Measurements from ENCODE around the gene ZNF580. TPM values are rescaled to one million over a fixed set of nuclear protein-coding genes. Genes with fewer than 3 reads are reported as not detected.

Gene ZNF580
- total RNA-seq, 1 experiment from 2014 or later, result 22.8 TPM

- no peaks in the 10 kb centered on the region for H3K27me3 ChIP-seq (ENCODE audit: insufficient read depth, low read length)
- no peak overlapping the region for H3K27ac ChIP-seq (ENCODE audit: insufficient read length, low read depth, low read length)
- H3K4me1 Mint-ChIP-seq, result peaks cover 25 to 35% of the 10 kb centered on the region in 2 experiments
- no peaks in the 10 kb centered on the region for H3K9me3 ChIP-seq (ENCODE audit: control insufficient read depth, low read depth, low read length)
- H4K5ac ChIP-seq (ENCODE audit: insufficient read length, low read depth, low read length), result no peak overlapping the region
- H3K4me2 ChIP-seq (ENCODE audit: insufficient read depth, insufficient read length, low read length), result peak overlapping the region; percentile 51
- H2AFZ ChIP-seq (ENCODE audit: low read length), result no peak overlapping the region
- no peak overlapping the region for H3K56ac ChIP-seq (ENCODE audit: insufficient read length, low read depth, low read length)
- no peak overlapping the region for H3K4ac ChIP-seq (ENCODE audit: low read depth, low read length)
- peak; percentile 98 for DNase-seq
- H2BK20ac ChIP-seq (ENCODE audit: low read depth, low read length, poor library complexity, severe bottlenecking), result no peak overlapping the region
- H3K9me3 Mint-ChIP-seq, result peaks cover 2 to 4% of the 10 kb centered on the region in 2 experiments; a peak in 2 of 5 replicates
- no peak overlapping the region for H2BK15ac ChIP-seq (ENCODE audit: low read depth, low read length)
- no peak overlapping the region for H4K91ac ChIP-seq (ENCODE audit: insufficient read length, low read depth, low read length)
- peak overlapping the region; percentile 74 for H3K18ac ChIP-seq (ENCODE audit: insufficient read length, low read depth, low read length)
- no peak overlapping the region for H3K9ac ChIP-seq (ENCODE audit: extremely low read depth, insufficient read length, low read length)
- H3T11ph ChIP-seq (ENCODE audit: low read length), result no peak overlapping the region
- WGBS (ENCODE audit: extremely low coverage, insufficient read length, low lambda C conversion rate), result no CpG with 5 or more reads among the region's 26 CpGs
- no peak overlapping the region for H2BK12ac ChIP-seq (ENCODE audit: insufficient read length, low read depth, low read length)
- no peak overlapping the region for H2BK120ac ChIP-seq (ENCODE audit: low read depth, low read length, poor library complexity, severe bottlenecking)
- no peaks in the 10 kb centered on the region for H3K23me2 ChIP-seq (ENCODE audit: insufficient read length, low read depth, low read length, poor library complexity, severe bottlenecking)
- H3K23ac ChIP-seq (ENCODE audit: insufficient read length, low read depth, low read length), result no peak overlapping the region
- TF ChIP-seq, protein P1, sequence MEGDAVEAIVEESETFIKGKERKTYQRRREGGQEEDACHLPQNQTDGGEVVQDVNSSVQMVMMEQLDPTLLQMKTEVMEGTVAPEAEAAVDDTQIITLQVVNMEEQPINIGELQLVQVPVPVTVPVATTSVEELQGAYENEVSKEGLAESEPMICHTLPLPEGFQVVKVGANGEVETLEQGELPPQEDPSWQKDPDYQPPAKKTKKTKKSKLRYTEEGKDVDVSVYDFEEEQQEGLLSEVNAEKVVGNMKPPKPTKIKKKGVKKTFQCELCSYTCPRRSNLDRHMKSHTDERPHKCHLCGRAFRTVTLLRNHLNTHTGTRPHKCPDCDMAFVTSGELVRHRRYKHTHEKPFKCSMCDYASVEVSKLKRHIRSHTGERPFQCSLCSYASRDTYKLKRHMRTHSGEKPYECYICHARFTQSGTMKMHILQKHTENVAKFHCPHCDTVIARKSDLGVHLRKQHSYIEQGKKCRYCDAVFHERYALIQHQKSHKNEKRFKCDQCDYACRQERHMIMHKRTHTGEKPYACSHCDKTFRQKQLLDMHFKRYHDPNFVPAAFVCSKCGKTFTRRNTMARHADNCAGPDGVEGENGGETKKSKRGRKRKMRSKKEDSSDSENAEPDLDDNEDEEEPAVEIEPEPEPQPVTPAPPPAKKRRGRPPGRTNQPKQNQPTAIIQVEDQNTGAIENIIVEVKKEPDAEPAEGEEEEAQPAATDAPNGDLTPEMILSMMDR (conservative IDR thresholded peaks at IDR 0.05), result no peak
- peaks cover 2% of the 10 kb centered on the region; the same call in 1 of the 2 replicates for H3K4me1 ChIP-seq (ENCODE audit: insufficient read depth, low read length)
- H3K14ac ChIP-seq (ENCODE audit: insufficient read depth, low read length), result no peak overlapping the region
- no peaks in the 10 kb centered on the region for H3K27me3 Mint-ChIP-seq (ENCODE audit: low read depth)
- peak overlapping the region; percentile 95 to 96 for H3K4me3 Mint-ChIP-seq
- H2AK5ac ChIP-seq (ENCODE audit: insufficient read length, low read length), result no peak overlapping the region
- H3K36me3 Mint-ChIP-seq (ENCODE audit: insufficient read depth in 1 of 3, low read depth in 3 of 3), result peaks cover 25 to 32% (median 29%) of the 10 kb centered on the region in 3 experiments; a peak in 6 of 7 replicates
- peak overlapping the region; percentile 100; a peak in 6 of 7 replicates for H3K27ac Mint-ChIP-seq
- H3K79me2 ChIP-seq (ENCODE audit: insufficient read depth, low read length), result no peaks in the 10 kb centered on the region
- H4K8ac ChIP-seq (replicated peaks; ENCODE audit: insufficient read length, low read depth, low read length), result no peak overlapping the region
- H4K20me1 ChIP-seq (ENCODE audit: control insufficient read depth, insufficient read depth, insufficient read length), result no peaks in the 10 kb centered on the region
- H2BK5ac ChIP-seq (ENCODE audit: insufficient read length, low read length), result no peak overlapping the region
- no peaks in the 10 kb centered on the region for H3K79me1 ChIP-seq (ENCODE audit: insufficient read depth, low read depth, low read length, poor library complexity, severe bottlenecking)
Observed at GRCh38 chr19:55598719-55599467, 41.9 kb upstream of the ZNF580 start.
